Vagina (tissue), 2 donors: ENCODE measurements around the gene PITHD1. TPM values are rescaled to one million over a fixed set of nuclear protein-coding genes. Genes with fewer than 3 reads are reported as not detected.
A peak's percentile ranks its signal among the peaks of the same experiment; 100 is the strongest.

Experiments
- DNase-seq, 2 donors: peaks; one replicate each; pipeline ENCODE4 v3.0.0-alpha.2; 2017; ENCODE audit errors: extremely low spot score in 2 of 2
- H3K27ac ChIP-seq: fragments of 200-600 bp; sonication (generic); one replicate; pipeline ENCODE4 v1.5.1; 2019
- H3K27me3 ChIP-seq: fragments of 200-600 bp; sonication (generic); one replicate; pipeline ENCODE4 v1.5.1; 2019
- H3K36me3 ChIP-seq, 2 donors: fragments of 200-600 bp; sonication (generic); one replicate each; pipeline ENCODE4 v1.5.1; 2017 to 2019
- H3K4me1 ChIP-seq: fragments of 200-600 bp; sonication (generic); one replicate; pipeline ENCODE4 v1.5.1; 2019
- H3K4me3 ChIP-seq, 2 donors: fragments of 200-600 bp; sonication (generic); 1 replicate in 1 of 2; 2 replicates in 1 of 2; pipeline ENCODE4 v1.5.1; 2016 to 2019
- H3K9me3 ChIP-seq: fragments of 200-600 bp; sonication (generic); one replicate; pipeline ENCODE4 v1.5.1; 2019
- CTCF ChIP-seq, 3 experiments: fragments of 450-650 bp in 2 of 3; fragments of 200-600 bp in 1 of 3; sonication (generic) in 1 of 3; IDR thresholded peaks; one replicate each; pipeline ENCODE4 v1.5.1; 2017 to 2019; ENCODE audit warnings: antibody characterized with exemption in 3 of 3, mild to moderate bottlenecking in 2 of 3, moderate library complexity in 2 of 3
- POLR2A ChIP-seq, 2 donors: fragments of 450-650 bp; IDR thresholded peaks; one replicate each; pipeline ENCODE4 v1.6.1; 2017; ENCODE audit warnings: antibody characterized with exemption in 2 of 2, mild to moderate bottlenecking in 2 of 2, moderate library complexity in 2 of 2
- POLR2AphosphoS5 ChIP-seq, 2 donors: sonication (generic); formaldehyde crosslinking; IDR thresholded peaks; one replicate each; pipeline ENCODE4 v1.9.0; 2017; ENCODE audit warnings: antibody characterized with exemption in 2 of 2, mild to moderate bottlenecking in 2 of 2, low read depth in 1 of 2; ENCODE audit not compliant: insufficient read depth in 1 of 2
- intact Hi-C: fragments of 100-400 bp; cut with DNase I; formaldehyde crosslinking; loops from one replicate; pipeline ENCODE4 v1.15.1; 2023
- total RNA-seq: library from RNA; depleted of rRNA; stranded (reverse); fragments of >200 nt; gene quantifications from one replicate; pipeline ENCODE4 v1.2.3, GENCODE V29; 2016

Gene PITHD1
- total RNA-seq, 1 donor from 2014 or later = 63.6 TPM

GRCh38 chr1:23742670-23743286, 35.4 kb upstream of the PITHD1 start:
- H3K27me3 ChIP-seq = no peaks in the 10 kb centered on the region
- TF ChIP-seq POLR2AphosphoS5 (IDR thresholded peaks at IDR 0.05; ENCODE audit: insufficient read depth in 1 of 2, low read depth in 1 of 2) (no peak), POLR2A (IDR thresholded peaks at IDR 0.05) (no peak), CTCF (IDR thresholded peaks at IDR 0.05) (no peak)
- no peaks in the 10 kb centered on the region for H3K36me3 ChIP-seq
- H3K9me3 ChIP-seq = no peaks in the 10 kb centered on the region
- peaks cover 29% of the 10 kb centered on the region for H3K4me1 ChIP-seq
- peak overlapping the region; percentile 91 for H3K27ac ChIP-seq
- intact Hi-C loops = no loop called here
- DNase-seq = no peak
- H3K4me3 ChIP-seq = peak overlapping the region; percentile 65 to 93

- Histone ChIP-seq H3K9me3 (no peaks in the 10 kb centered on the region), H3K4me3 (peak within 1 kb of the TSS; percentile 65 to 93), H3K27ac (peak within 1 kb of the TSS; percentile 91), H3K4me1 (peaks cover 29% of the 10 kb centered on the region), H3K27me3 (no peaks in the 10 kb centered on the region), H3K36me3 (no peaks in the 10 kb centered on the region)
- TF ChIP-seq CTCF (IDR thresholded peaks at IDR 0.05) (no peak), POLR2AphosphoS5 (IDR thresholded peaks at IDR 0.05; ENCODE audit: insufficient read depth in 1 of 2, low read depth in 1 of 2) (peak in 1 of 2 donors; percentile 76), POLR2A (IDR thresholded peaks at IDR 0.05) (peak in 1 of 2 donors; percentile 49)
- intact Hi-C loops = no loop called here
- DNase-seq = no peak
Measured at GRCh38 chr1:23743287-23744152, 34.7 kb upstream of the PITHD1 start, which contains the start of gene ELOA. Gene ELOA, plus strand, starts transcription at chr1:23743471. Its CDS starts 33 bp downstream, at chr1:23743504.

- no peak for DNase-seq
- no peaks in the 10 kb centered on the region for H3K9me3 ChIP-seq
- peaks cover 29% of the 10 kb centered on the region for H3K4me1 ChIP-seq
- no peak overlapping the region for H3K4me3 ChIP-seq
- H3K27me3 ChIP-seq = no peaks in the 10 kb centered on the region
- H3K27ac ChIP-seq = no peak overlapping the region
- intact Hi-C loops = no loop called here
- H3K36me3 ChIP-seq = peaks cover under 1 to 4% of the 10 kb centered on the region in 2 donors
- no peak for TF ChIP-seq POLR2AphosphoS5 (IDR thresholded peaks at IDR 0.05; ENCODE audit: insufficient read depth in 1 of 2, low read depth in 1 of 2)
- TF ChIP-seq POLR2A (IDR thresholded peaks at IDR 0.05) = no peak
- TF ChIP-seq CTCF (IDR thresholded peaks at IDR 0.05) = no peak
Measured at GRCh38 chr1:23745515-23745914, 32.7 kb upstream of the PITHD1 start.

GRCh38 chr1:23748016-23748415, 30.2 kb upstream of the PITHD1 start:
- intact Hi-C loops = no loop called here
- Histone ChIP-seq H3K36me3 (peaks cover 8 to 29% of the 10 kb centered on the region in 2 donors), H3K4me3 (no peak overlapping the region), H3K27me3 (no peaks in the 10 kb centered on the region), H3K27ac (no peak overlapping the region), H3K9me3 (no peaks in the 10 kb centered on the region), H3K4me1 (peaks cover 29% of the 10 kb centered on the region)
- TF ChIP-seq CTCF (IDR thresholded peaks at IDR 0.05) (no peak), POLR2A (IDR thresholded peaks at IDR 0.05) (no peak), POLR2AphosphoS5 (IDR thresholded peaks at IDR 0.05; ENCODE audit: insufficient read depth in 1 of 2, low read depth in 1 of 2) (no peak)
- DNase-seq = no peak
